GM23338 (cell line): ENCODE measurements around the gene YWHAQ. TPM values are rescaled to one million over a fixed set of nuclear protein-coding genes. Genes with fewer than 3 reads are reported as not detected.

Experiments used
- ATAC-seq: fragments of 200-7000 bp; cut with Tn5 transposase; 3 replicates; pipeline ENCODE4 v1.9.1; 2020
- DNase-seq: peaks from one replicate; pipeline ENCODE4 v3.0.0-alpha.2; 2015; ENCODE audit warnings: low spot score
- H2AFZ ChIP-seq: fragments of 200-600 bp; sonication (generic); 2 replicates; pipeline ENCODE4 v1.8.0; 2016; ENCODE audit warnings: antibody characterized with exemption, mild to moderate bottlenecking, moderate library complexity
- H3F3A ChIP-seq: fragments of 200-600 bp; sonication (generic); replicated peaks from 2 replicates; pipeline ENCODE4 v1.8.0; 2017; ENCODE audit warnings: antibody characterized with exemption, mixed run types, low read depth
- H3K27ac ChIP-seq: fragments of 200-600 bp; sonication (generic); 2 replicates; pipeline ENCODE4 v1.6.1; 2016; ENCODE audit warnings: low read depth
- H3K27me3 ChIP-seq: fragments of 200-600 bp; sonication (generic); 2 replicates; pipeline ENCODE4 v1.8.0; 2016; ENCODE audit warnings: mild to moderate bottlenecking, mixed run types, moderate library complexity; ENCODE audit not compliant: insufficient read depth
- H3K36me3 ChIP-seq: fragments of 200-600 bp; sonication (generic); 2 replicates; pipeline ENCODE4 v1.8.0; 2016; ENCODE audit warnings: mild to moderate bottlenecking; ENCODE audit not compliant: insufficient read depth
- H3K4me1 ChIP-seq: fragments of 200-600 bp; sonication (generic); 2 replicates; pipeline ENCODE4 v1.8.0; 2016; ENCODE audit warnings: mild to moderate bottlenecking, moderate library complexity; ENCODE audit not compliant: insufficient read depth
- H3K4me2 ChIP-seq: fragments of 200-600 bp; sonication (generic); 2 replicates; pipeline ENCODE4 v1.7.1; 2017; ENCODE audit warnings: mixed run types
- H3K4me3 ChIP-seq: fragments of 200-600 bp; sonication (generic); 2 replicates; pipeline ENCODE4 v1.6.1; 2016; ENCODE audit warnings: mixed run types
- H3K79me2 ChIP-seq: fragments of 200-600 bp; sonication (generic); replicated peaks from 2 replicates; pipeline ENCODE4 v1.8.0; 2017; ENCODE audit warnings: mild to moderate bottlenecking; ENCODE audit not compliant: insufficient read depth
- H3K9me2 ChIP-seq: fragments of 200-600 bp; sonication (generic); 2 replicates; pipeline ENCODE4 v1.8.0; 2017; ENCODE audit not compliant: insufficient read depth
- H4K20me1 ChIP-seq: fragments of 200-600 bp; sonication (generic); replicated peaks from 2 replicates; pipeline ENCODE4 v1.8.0; 2017; ENCODE audit warnings: mild to moderate bottlenecking; ENCODE audit not compliant: insufficient read depth
- H3K27ac Mint-ChIP-seq: 2 replicates; pipeline ENCODE4 v1.8.0; 2020; ENCODE audit warnings: inconsistent platforms, mild to moderate bottlenecking, moderate library complexity, mixed read lengths
- H3K27me3 Mint-ChIP-seq: 3 replicates; pipeline ENCODE4 v1.8.0; 2022; ENCODE audit warnings: low read depth, mild to moderate bottlenecking, moderate library complexity, mixed read lengths, inconsistent platforms; ENCODE audit not compliant: insufficient read depth, poor library complexity
- H3K36me3 Mint-ChIP-seq: 3 replicates; pipeline ENCODE4 v1.8.0; 2021; ENCODE audit warnings: low read depth, mild to moderate bottlenecking, inconsistent platforms, moderate library complexity, mixed read lengths
- H3K4me1 Mint-ChIP-seq: 3 replicates; pipeline ENCODE4 v1.8.0; 2020; ENCODE audit warnings: mild to moderate bottlenecking, inconsistent platforms, mixed read lengths
- H3K4me3 Mint-ChIP-seq: 3 replicates; pipeline ENCODE4 v1.8.0; 2021; ENCODE audit warnings: moderate library complexity, mild to moderate bottlenecking, inconsistent platforms, mixed read lengths
- H3K9me3 Mint-ChIP-seq: 3 replicates; pipeline ENCODE4 v1.8.0; 2020; ENCODE audit warnings: moderate library complexity, mild to moderate bottlenecking, inconsistent platforms, mixed read lengths
- CREB1 ChIP-seq: fragments of 250-450 bp; sonication (Bioruptor Pico); IDR thresholded peaks from 2 replicates; pipeline ENCODE4 v1.5.0; 2020; ENCODE audit warnings: low read depth, mild to moderate bottlenecking, moderate library complexity
- EZH2 ChIP-seq: fragments of 200-600 bp; sonication (generic); IDR thresholded peaks from one replicate; pipeline ENCODE4 v1.8.0; 2017; ENCODE audit warnings: antibody characterized with exemption, mild to moderate bottlenecking, low read depth; ENCODE audit not compliant: unreplicated experiment
- JUNB ChIP-seq: IDR thresholded peaks from one replicate; pipeline ENCODE4 v1.6.1; 2016; ENCODE audit warnings: antibody characterized with exemption; ENCODE audit not compliant: unreplicated experiment
- NANOG ChIP-seq: IDR thresholded peaks from 2 replicates; pipeline ENCODE4 v1.6.1; 2016; ENCODE audit warnings: antibody characterized with exemption, borderline replicate concordance
- POLR2AphosphoS5 ChIP-seq: IDR thresholded peaks from 2 replicates; pipeline ENCODE4 v1.6.1; 2016; ENCODE audit warnings: antibody characterized with exemption, low read depth
- polyA plus RNA-seq: library from polyadenylated mRNA; unstranded; fragments of >200 nt; fragmentation: Nextera tagmentation; extraction: Ambion mirVana; gene quantifications from 2 replicates; pipeline ENCODE4 v1.2.1, GENCODE V29; 2016
- total RNA-seq: library from RNA; depleted of rRNA; stranded (reverse); fragments of >200 nt; shearing (Covaris generic); gene quantifications from 2 replicates; pipeline ENCODE4 v1.2.3, GENCODE V29; 2014
- TF ChIP-seq, protein P1 (sequence below): IDR thresholded peaks from one replicate; pipeline ENCODE4 v1.6.1; 2018; ENCODE audit warnings: antibody characterized with exemption; ENCODE audit not compliant: unreplicated experiment
- TF ChIP-seq, protein P2 (sequence below), 2 experiments: fragments of 200-600 bp in 1 of 2; sonication (generic) in 1 of 2; conservative IDR thresholded peaks; 2 replicates each; pipeline versions ENCODE4 v1.5.1 to v1.6.1; 2016 to 2017; ENCODE audit warnings: antibody characterized with exemption in 2 of 2, low read depth in 2 of 2, mild to moderate bottlenecking in 2 of 2, moderate library complexity in 1 of 2
- TF ChIP-seq, protein P3 (sequence below): IDR thresholded peaks from 2 replicates; pipeline ENCODE4 v1.6.1; 2016; ENCODE audit warnings: antibody characterized with exemption

The YWHAQ gene
- total and polyA plus RNA-seq, 2 experiments from 2014 or later: 295 to 464 TPM

DNA sequence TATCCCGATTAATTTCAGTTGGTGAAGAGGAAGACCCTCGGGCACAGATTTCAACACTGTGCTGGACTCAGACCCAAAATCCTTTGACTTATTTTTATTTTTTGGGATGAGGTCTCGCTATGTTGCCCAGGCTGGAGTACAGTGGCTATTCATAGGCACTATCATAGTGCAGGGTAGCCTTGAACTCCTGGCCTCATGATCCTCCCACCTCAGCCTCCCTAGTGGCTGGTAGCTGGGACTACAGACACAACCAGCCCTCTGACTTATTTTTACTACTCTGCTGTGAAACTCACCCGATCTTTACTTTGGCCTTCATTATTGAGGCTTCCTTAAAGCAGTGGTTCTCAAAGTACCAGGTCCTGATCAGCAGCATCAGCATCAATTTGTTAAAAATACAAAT, 57.0 kb downstream of the YWHAQ start:
- H3K27me3 Mint-ChIP-seq: peaks cover 2% of the 10 kb centered on the region
- no peaks in the 10 kb centered on the region for H3K27me3 ChIP-seq
- H3K4me2 ChIP-seq: no peak overlapping the region
- no peaks in the 10 kb centered on the region; the same call in 1 of the 2 replicates for H4K20me1 ChIP-seq
- H3K36me3 ChIP-seq: no peaks in the 10 kb centered on the region
- H3K27ac Mint-ChIP-seq: no peak overlapping the region
- H3K4me1 Mint-ChIP-seq: no peaks in the 10 kb centered on the region
- no peak overlapping the region for H3K27ac ChIP-seq
- H3K36me3 Mint-ChIP-seq: no peaks in the 10 kb centered on the region
- no peaks in the 10 kb centered on the region for H3F3A ChIP-seq
- no peak overlapping the region for H3K4me3 ChIP-seq
- H3K4me3 Mint-ChIP-seq: no peak overlapping the region
- H3K4me1 ChIP-seq: no peaks in the 10 kb centered on the region
- no peaks in the 10 kb centered on the region for H3K9me3 Mint-ChIP-seq
- peak; percentile 70 for ATAC-seq
- H3K9me2 ChIP-seq: no peaks in the 10 kb centered on the region
- DNase-seq: peak; percentile 27
- H3K79me2 ChIP-seq: no peaks in the 10 kb centered on the region
- TF ChIP-seq, protein P1, sequence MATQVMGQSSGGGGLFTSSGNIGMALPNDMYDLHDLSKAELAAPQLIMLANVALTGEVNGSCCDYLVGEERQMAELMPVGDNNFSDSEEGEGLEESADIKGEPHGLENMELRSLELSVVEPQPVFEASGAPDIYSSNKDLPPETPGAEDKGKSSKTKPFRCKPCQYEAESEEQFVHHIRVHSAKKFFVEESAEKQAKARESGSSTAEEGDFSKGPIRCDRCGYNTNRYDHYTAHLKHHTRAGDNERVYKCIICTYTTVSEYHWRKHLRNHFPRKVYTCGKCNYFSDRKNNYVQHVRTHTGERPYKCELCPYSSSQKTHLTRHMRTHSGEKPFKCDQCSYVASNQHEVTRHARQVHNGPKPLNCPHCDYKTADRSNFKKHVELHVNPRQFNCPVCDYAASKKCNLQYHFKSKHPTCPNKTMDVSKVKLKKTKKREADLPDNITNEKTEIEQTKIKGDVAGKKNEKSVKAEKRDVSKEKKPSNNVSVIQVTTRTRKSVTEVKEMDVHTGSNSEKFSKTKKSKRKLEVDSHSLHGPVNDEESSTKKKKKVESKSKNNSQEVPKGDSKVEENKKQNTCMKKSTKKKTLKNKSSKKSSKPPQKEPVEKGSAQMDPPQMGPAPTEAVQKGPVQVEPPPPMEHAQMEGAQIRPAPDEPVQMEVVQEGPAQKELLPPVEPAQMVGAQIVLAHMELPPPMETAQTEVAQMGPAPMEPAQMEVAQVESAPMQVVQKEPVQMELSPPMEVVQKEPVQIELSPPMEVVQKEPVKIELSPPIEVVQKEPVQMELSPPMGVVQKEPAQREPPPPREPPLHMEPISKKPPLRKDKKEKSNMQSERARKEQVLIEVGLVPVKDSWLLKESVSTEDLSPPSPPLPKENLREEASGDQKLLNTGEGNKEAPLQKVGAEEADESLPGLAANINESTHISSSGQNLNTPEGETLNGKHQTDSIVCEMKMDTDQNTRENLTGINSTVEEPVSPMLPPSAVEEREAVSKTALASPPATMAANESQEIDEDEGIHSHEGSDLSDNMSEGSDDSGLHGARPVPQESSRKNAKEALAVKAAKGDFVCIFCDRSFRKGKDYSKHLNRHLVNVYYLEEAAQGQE: no peak
- TF ChIP-seq POLR2AphosphoS5: no peak
- TF ChIP-seq, protein P2, sequence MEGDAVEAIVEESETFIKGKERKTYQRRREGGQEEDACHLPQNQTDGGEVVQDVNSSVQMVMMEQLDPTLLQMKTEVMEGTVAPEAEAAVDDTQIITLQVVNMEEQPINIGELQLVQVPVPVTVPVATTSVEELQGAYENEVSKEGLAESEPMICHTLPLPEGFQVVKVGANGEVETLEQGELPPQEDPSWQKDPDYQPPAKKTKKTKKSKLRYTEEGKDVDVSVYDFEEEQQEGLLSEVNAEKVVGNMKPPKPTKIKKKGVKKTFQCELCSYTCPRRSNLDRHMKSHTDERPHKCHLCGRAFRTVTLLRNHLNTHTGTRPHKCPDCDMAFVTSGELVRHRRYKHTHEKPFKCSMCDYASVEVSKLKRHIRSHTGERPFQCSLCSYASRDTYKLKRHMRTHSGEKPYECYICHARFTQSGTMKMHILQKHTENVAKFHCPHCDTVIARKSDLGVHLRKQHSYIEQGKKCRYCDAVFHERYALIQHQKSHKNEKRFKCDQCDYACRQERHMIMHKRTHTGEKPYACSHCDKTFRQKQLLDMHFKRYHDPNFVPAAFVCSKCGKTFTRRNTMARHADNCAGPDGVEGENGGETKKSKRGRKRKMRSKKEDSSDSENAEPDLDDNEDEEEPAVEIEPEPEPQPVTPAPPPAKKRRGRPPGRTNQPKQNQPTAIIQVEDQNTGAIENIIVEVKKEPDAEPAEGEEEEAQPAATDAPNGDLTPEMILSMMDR (conservative IDR thresholded peaks at IDR 0.05; ENCODE audit: low read depth in 2 of 2): peak in 1 of 2 experiments; percentile 43; a peak in 1 of 4 replicates
- H2AFZ ChIP-seq: no peak overlapping the region

DNA sequence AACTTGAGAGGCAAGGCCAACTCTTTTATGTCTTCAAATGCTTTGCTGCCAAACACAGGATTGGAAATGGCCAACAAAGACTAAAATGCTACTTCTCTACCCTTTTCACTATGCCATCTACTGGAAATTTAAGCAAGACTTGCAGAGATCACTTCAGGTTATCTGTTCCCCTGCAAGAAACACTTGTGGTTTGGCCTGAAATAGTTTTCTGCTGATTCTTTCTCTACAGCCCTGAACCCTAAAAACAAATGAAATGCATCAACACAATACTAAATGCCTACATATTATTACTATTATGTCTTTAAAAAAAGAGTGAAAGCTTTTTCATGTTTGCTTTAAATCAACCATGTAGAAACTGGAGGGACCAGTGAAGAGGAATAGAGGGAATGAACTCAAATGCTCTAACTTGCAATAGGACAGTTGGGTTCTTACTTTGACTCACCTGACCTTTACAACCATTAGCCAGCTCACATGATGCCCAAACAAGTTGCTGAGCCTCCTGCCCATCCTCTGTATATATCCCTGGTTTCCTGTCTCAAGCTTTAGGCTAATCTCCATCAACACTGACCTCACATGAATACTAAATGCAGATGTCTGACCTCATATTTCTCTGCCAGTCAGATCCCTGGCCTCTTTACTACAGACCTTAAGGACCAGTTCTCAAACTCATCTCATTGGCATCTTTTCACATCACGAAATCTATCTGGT, 57.6 kb downstream of the YWHAQ start:
- no peaks in the 10 kb centered on the region for H3K36me3 ChIP-seq
- DNase-seq (no peak), ATAC-seq (no peak)
- no peaks in the 10 kb centered on the region for H3K9me2 ChIP-seq
- no peaks in the 10 kb centered on the region; the same call in 1 of the 2 replicates for H4K20me1 ChIP-seq
- H3K4me3 Mint-ChIP-seq: no peak overlapping the region
- H3K27ac Mint-ChIP-seq: no peak overlapping the region
- H3K4me1 Mint-ChIP-seq: no peaks in the 10 kb centered on the region
- H3K27me3 ChIP-seq: no peaks in the 10 kb centered on the region
- no peak overlapping the region for H3K4me3 ChIP-seq
- H3K79me2 ChIP-seq: no peaks in the 10 kb centered on the region
- no peaks in the 10 kb centered on the region for H3K4me1 ChIP-seq
- no peaks in the 10 kb centered on the region for H3K9me3 Mint-ChIP-seq
- H2AFZ ChIP-seq: no peak overlapping the region
- no peak overlapping the region for H3K4me2 ChIP-seq
- no peak overlapping the region for H3K27ac ChIP-seq
- H3F3A ChIP-seq: no peaks in the 10 kb centered on the region
- H3K27me3 Mint-ChIP-seq: peaks cover 2% of the 10 kb centered on the region
- H3K36me3 Mint-ChIP-seq: no peaks in the 10 kb centered on the region
- TF ChIP-seq, protein P3, sequence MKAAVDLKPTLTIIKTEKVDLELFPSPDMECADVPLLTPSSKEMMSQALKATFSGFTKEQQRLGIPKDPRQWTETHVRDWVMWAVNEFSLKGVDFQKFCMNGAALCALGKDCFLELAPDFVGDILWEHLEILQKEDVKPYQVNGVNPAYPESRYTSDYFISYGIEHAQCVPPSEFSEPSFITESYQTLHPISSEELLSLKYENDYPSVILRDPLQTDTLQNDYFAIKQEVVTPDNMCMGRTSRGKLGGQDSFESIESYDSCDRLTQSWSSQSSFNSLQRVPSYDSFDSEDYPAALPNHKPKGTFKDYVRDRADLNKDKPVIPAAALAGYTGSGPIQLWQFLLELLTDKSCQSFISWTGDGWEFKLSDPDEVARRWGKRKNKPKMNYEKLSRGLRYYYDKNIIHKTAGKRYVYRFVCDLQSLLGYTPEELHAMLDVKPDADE: no peak
- TF ChIP-seq, protein P2 (conservative IDR thresholded peaks at IDR 0.05; ENCODE audit: low read depth in 2 of 2): no peak
- TF ChIP-seq JUNB (no peak), POLR2AphosphoS5 (no peak), EZH2 (no peak), NANOG (no peak), CREB1 (CRISPR knock-in tag) (no peak)
